Keratinocyte (primary cell): ENCODE data around the gene DPF3.
"Not testable (repeated sequence)": the region's sequence is repeated elsewhere in the genome, so short reads cannot be mapped to it uniquely, and the experiment has no call there.

ENCODE experiments used
- EZH2 ChIP-seq: IDR thresholded peaks from one replicate; pipeline ENCODE4 v1.6.1; 2012; ENCODE audit warnings: inconsistent platforms, mild to moderate bottlenecking, low read length, moderate library complexity
- TF ChIP-seq, protein P1 (sequence below), 3 experiments: IDR thresholded peaks in 1 of 3; conservative IDR thresholded peaks in 1 of 3; optimal IDR thresholded peaks in 1 of 3; 2 replicates in 2 of 3; 3 replicates in 1 of 3; pipeline versions ENCODE3 to v1.5.1; 2011; ENCODE audit warnings: low read length in 3 of 3, mild to moderate bottlenecking in 3 of 3, moderate library complexity in 2 of 3, control low read depth in 1 of 3, inconsistent platforms in 1 of 3; ENCODE audit not compliant: insufficient read depth in 2 of 3; ENCODE audit errors: extremely low read depth in 1 of 3

DNA sequence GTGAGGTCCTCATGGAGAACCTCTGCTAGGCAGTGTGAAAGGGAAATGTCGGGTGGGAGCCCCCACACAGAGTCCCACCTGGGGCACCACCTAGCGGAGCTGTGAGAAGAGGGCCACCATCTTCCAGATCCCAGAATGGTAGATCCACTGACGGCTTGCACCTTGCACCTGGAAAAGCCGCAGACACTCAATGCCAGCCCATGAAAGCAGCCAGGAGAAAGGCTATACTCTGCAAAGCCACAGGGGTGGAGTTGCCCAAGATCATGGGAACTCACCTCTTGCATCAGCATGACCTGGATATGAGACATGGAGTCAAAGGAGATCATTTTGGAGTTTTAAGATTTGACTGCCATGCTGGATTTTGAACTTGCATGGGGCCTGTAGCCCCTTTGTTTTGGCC is 145.0 kb downstream of the DPF3 start:
- TF ChIP-seq, protein P1, sequence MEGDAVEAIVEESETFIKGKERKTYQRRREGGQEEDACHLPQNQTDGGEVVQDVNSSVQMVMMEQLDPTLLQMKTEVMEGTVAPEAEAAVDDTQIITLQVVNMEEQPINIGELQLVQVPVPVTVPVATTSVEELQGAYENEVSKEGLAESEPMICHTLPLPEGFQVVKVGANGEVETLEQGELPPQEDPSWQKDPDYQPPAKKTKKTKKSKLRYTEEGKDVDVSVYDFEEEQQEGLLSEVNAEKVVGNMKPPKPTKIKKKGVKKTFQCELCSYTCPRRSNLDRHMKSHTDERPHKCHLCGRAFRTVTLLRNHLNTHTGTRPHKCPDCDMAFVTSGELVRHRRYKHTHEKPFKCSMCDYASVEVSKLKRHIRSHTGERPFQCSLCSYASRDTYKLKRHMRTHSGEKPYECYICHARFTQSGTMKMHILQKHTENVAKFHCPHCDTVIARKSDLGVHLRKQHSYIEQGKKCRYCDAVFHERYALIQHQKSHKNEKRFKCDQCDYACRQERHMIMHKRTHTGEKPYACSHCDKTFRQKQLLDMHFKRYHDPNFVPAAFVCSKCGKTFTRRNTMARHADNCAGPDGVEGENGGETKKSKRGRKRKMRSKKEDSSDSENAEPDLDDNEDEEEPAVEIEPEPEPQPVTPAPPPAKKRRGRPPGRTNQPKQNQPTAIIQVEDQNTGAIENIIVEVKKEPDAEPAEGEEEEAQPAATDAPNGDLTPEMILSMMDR (optimal IDR thresholded peaks at IDR 0.05 in 1 of 3, IDR thresholded peaks at IDR 0.05 in 1 of 3, conservative IDR thresholded peaks at IDR 0.05 in 1 of 3; ENCODE audit: extremely low read depth in 1 of 3, insufficient read depth in 2 of 3, low read length in 3 of 3) = not testable (repeated sequence)
- TF ChIP-seq EZH2 = not testable (repeated sequence)
